ENCODE data around the gene IMMP2L. TPM values are rescaled to one million over a fixed set of nuclear protein-coding genes. Genes with fewer than 3 reads are reported as not detected.

The IMMP2L gene
- polyA plus RNA-seq, 1 of the 3 experiments (the other 2 are of a cell fraction), result 10.7 TPM

- H3K27me3 ChIP-seq (ENCODE audit: insufficient read depth), result no peaks in the 10 kb centered on the region
- 42% methylated on average over 3 of the region's 3 CpGs for WGBS (ENCODE audit: low lambda C conversion rate)
- no peaks in the 10 kb centered on the region for H3K36me3 ChIP-seq (replicated peaks in 1 of 2; ENCODE audit: control insufficient read depth in 1 of 2, insufficient read depth in 2 of 2, low read length in 1 of 2)
- no peak overlapping the region for H3K9ac ChIP-seq
- no peak overlapping the region for H2AFZ ChIP-seq (ENCODE audit: low read depth)
- no peak for DNase-seq
- 0 out of 2 replicates have a peak, but pooled peaks cover 3% of the 10 kb centered on the region for H3K9me2 ChIP-seq
- H3K4me2 ChIP-seq, result no peak overlapping the region
- ChIA-PET CTCF (no interaction called here), POLR2A (no interaction called here)
- H3F3A ChIP-seq (replicated peaks; ENCODE audit: insufficient read depth), result no peaks in the 10 kb centered on the region
- no peaks in the 10 kb centered on the region for H3K79me2 ChIP-seq (ENCODE audit: insufficient read depth)
- no peak for TF ChIP-seq IRF3 (IDR thresholded peaks at IDR 0.05; ENCODE audit: low read depth, low read length)
- no peak for TF ChIP-seq GATA2 (CRISPR knock-in tag; IDR thresholded peaks at IDR 0.05)
- no peak overlapping the region for H3K4me3 ChIP-seq (ENCODE audit: low read depth in 2 of 2, low read length in 1 of 2)
- H3K27ac ChIP-seq (ENCODE audit: low read depth in 2 of 2, low read length in 1 of 2), result no peak overlapping the region
- H3K4me1 ChIP-seq (ENCODE audit: control insufficient read depth in 1 of 2, insufficient read depth in 2 of 2, low read depth in 1 of 2, low read length in 1 of 2), result peaks cover 0 to 3% of the 10 kb centered on the region in 2 experiments; a peak in 2 of 4 replicates
- no peaks in the 10 kb centered on the region for H3K9me3 ChIP-seq
- no peaks in the 10 kb centered on the region for H4K20me1 ChIP-seq (ENCODE audit: insufficient read depth)
Observed at GRCh38 chr7:110650328-110650727, 912.0 kb downstream of the IMMP2L start.

DNA sequence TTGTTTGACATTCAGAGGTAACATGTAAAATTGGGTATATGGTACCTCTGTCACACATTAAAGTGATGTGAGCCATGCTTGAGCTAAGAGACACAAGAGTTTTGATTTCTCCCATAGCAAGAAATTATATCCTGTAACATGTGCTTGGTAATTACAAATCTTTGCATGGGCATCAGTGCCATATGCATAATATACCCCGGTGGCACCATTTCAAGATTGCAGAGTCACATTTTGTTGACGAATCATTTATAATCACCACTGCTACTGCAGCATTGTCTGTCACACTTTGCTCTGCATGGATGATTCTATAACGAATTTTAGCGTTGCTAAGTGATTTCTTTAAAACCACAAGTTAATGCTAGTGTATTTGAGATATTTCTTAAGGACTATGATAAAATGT lies 915.0 kb downstream of the IMMP2L start:
- H3K9me2 ChIP-seq, result 0 out of 2 replicates have a peak, but pooled peaks cover 3% of the 10 kb centered on the region
- no peak overlapping the region for H3K4me3 ChIP-seq (ENCODE audit: low read depth in 2 of 2, low read length in 1 of 2)
- no peaks in the 10 kb centered on the region for H3K27me3 ChIP-seq (ENCODE audit: insufficient read depth)
- ChIA-PET CTCF (interaction anchor here (0.6 kb wide), 1 partner anchor 828 kb away, joined by 3 read pairs; no protein-coding TSS in a partner anchor), POLR2A (no interaction called here)
- 45% methylated on average over 4 of the region's 4 CpGs for WGBS (ENCODE audit: low lambda C conversion rate)
- H4K20me1 ChIP-seq (ENCODE audit: insufficient read depth), result no peaks in the 10 kb centered on the region
- DNase-seq, result no peak
- H3K79me2 ChIP-seq (ENCODE audit: insufficient read depth), result no peaks in the 10 kb centered on the region
- H3K4me1 ChIP-seq (ENCODE audit: control insufficient read depth in 1 of 2, insufficient read depth in 2 of 2, low read depth in 1 of 2, low read length in 1 of 2), result peaks cover 0 to 3% of the 10 kb centered on the region in 2 experiments; a peak in 2 of 4 replicates
- H3K36me3 ChIP-seq (replicated peaks in 1 of 2; ENCODE audit: control insufficient read depth in 1 of 2, insufficient read depth in 2 of 2, low read length in 1 of 2), result no peaks in the 10 kb centered on the region
- H3K9me3 ChIP-seq, result no peaks in the 10 kb centered on the region
- no peak overlapping the region for H3K9ac ChIP-seq
- TF ChIP-seq SMC3 (IDR thresholded peaks at IDR 0.05; ENCODE audit: low read depth, low read length), result no peak
- TF ChIP-seq IRF3 (IDR thresholded peaks at IDR 0.05; ENCODE audit: low read depth, low read length), result no peak
- no peak for TF ChIP-seq TEAD4 (IDR thresholded peaks at IDR 0.05; ENCODE audit: borderline replicate concordance, insufficient read depth)
- no peak for TF ChIP-seq EP300 (IDR thresholded peaks at IDR 0.05; ENCODE audit: borderline replicate concordance in 1 of 2, low read depth in 1 of 2, low read length in 1 of 2)
- TF ChIP-seq RCOR1 (IDR thresholded peaks at IDR 0.05; ENCODE audit: low read length), result no peak
- no peak for TF ChIP-seq FOSL2 (IDR thresholded peaks at IDR 0.05; ENCODE audit: borderline replicate concordance, low read depth)
- TF ChIP-seq FOXM1 (IDR thresholded peaks at IDR 0.05; ENCODE audit: low read depth), result no peak
- TF ChIP-seq, protein P1, sequence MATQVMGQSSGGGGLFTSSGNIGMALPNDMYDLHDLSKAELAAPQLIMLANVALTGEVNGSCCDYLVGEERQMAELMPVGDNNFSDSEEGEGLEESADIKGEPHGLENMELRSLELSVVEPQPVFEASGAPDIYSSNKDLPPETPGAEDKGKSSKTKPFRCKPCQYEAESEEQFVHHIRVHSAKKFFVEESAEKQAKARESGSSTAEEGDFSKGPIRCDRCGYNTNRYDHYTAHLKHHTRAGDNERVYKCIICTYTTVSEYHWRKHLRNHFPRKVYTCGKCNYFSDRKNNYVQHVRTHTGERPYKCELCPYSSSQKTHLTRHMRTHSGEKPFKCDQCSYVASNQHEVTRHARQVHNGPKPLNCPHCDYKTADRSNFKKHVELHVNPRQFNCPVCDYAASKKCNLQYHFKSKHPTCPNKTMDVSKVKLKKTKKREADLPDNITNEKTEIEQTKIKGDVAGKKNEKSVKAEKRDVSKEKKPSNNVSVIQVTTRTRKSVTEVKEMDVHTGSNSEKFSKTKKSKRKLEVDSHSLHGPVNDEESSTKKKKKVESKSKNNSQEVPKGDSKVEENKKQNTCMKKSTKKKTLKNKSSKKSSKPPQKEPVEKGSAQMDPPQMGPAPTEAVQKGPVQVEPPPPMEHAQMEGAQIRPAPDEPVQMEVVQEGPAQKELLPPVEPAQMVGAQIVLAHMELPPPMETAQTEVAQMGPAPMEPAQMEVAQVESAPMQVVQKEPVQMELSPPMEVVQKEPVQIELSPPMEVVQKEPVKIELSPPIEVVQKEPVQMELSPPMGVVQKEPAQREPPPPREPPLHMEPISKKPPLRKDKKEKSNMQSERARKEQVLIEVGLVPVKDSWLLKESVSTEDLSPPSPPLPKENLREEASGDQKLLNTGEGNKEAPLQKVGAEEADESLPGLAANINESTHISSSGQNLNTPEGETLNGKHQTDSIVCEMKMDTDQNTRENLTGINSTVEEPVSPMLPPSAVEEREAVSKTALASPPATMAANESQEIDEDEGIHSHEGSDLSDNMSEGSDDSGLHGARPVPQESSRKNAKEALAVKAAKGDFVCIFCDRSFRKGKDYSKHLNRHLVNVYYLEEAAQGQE (IDR thresholded peaks at IDR 0.05; ENCODE audit: low read depth, low read length), result no peak
- TF ChIP-seq TAF1 (IDR thresholded peaks at IDR 0.05; ENCODE audit: borderline replicate concordance, low read depth, low read length), result no peak
- no peak for TF ChIP-seq MAX (IDR thresholded peaks at IDR 0.05; ENCODE audit: low read depth)
- TF ChIP-seq CHD2 (IDR thresholded peaks at IDR 0.05; ENCODE audit: low read length, partially characterized antibody), result no peak
- no peaks in the 10 kb centered on the region for H3F3A ChIP-seq (replicated peaks; ENCODE audit: insufficient read depth)
- H3K4me2 ChIP-seq, result no peak overlapping the region
- H3K27ac ChIP-seq (ENCODE audit: low read depth in 2 of 2, low read length in 1 of 2), result no peak overlapping the region
- H2AFZ ChIP-seq (ENCODE audit: low read depth), result no peak overlapping the region

Data from SK-N-SH (cell line).